ENCODE data around the gene ANKRD53. TPM values are rescaled to one million over a fixed set of nuclear protein-coding genes. Genes with fewer than 3 reads are reported as not detected.

ANKRD53 gene
- total RNA-seq, 2 experiments from 2014 or later: 0.24 TPM; not detected in 1

DNA sequence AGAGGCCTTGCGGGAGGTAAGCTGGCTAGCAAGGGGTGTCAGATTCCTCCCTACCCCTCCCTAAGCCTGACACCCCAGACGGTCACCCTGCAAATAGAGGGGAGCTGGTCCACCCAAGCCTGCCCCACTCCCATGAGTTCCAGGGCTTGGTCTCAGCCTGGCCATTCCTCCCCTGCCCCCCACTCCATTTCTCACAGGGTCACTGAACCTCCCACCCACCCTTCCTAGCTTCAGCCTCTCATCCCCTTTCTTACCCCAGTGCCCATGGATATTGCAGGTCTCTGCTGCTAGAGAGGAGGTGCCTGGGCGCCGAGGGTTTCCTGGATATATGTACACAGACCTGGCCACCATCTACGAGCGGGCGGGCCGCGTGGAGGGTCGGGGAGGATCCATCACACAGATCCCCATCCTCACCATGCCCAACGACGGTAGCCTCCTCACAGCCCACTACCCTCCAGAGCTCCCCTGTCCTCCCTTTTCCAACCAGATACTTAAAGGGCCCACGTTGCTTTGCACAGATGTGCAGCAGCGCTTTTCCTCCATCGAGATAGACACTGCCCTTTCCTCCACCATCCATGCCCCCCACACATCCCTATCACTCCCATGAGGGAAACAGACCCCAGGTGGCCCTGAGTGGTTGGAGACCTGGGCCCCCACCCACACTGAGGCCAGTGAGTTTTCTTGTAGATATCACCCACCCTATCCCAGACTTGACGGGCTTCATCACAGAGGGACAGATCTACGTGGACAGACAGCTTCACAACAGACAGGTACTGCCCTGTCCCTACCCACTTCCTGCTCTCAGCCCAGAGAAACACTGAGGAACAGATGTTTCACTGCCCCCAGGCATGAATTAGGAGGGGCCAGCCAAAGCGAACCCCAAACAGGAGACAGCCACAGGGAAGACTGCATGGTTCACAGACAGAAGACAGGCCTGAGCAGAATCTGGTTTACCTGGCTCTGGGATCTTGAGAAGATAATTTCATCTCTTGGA is 15.2 kb upstream of the ANKRD53 start:
- H3K4me3 Mint-ChIP-seq: no peak overlapping the region
- intact Hi-C loops (cut with micrococcal nuclease): no loop called here
- peak; percentile 3 for DNase-seq

DNA sequence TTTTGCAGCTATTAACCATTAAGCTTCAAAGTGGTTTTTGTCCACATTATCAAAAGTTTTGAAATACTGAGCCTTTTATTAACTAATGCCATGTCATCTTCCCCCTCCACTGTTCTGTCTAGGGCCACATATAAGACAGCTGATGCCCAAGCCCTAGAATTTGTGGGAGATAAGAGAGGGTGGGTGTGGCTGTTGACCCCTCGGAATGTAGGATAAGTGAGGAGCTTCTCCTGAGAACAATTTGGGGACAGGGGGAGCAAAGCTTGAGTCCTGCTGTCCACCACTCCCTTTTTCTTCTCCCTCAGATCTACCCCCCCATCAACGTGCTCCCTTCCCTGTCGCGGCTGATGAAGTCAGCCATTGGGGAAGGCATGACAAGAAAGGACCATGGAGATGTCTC is 14.3 kb upstream of the ANKRD53 start:
- Mint-ChIP-seq H3K9me3 (no peaks in the 10 kb centered on the region), H3K27me3 (ENCODE audit: low read depth) (peaks cover 17% of the 10 kb centered on the region), H3K4me3 (no peak overlapping the region), H3K27ac (no peak overlapping the region), H3K4me1 (ENCODE audit: low read depth) (peaks cover 3% of the 10 kb centered on the region), H3K36me3 (ENCODE audit: low read depth) (no peaks in the 10 kb centered on the region)
- DNase-seq: peak; percentile 3
- intact Hi-C loops (cut with micrococcal nuclease): no loop called here
- CTCF ChIA-PET: interaction anchor here (0.8 to 4.5 kb wide), 14 partner anchors 10 to 194 kb away, joined by 3 to 58 read pairs (median 6); partner anchors contain the start of gene ANKRD53

More for the DNA sequence above, 15.2 kb upstream of the ANKRD53 start:
- Mint-ChIP-seq H3K9me3 (no peaks in the 10 kb centered on the region), H3K27me3 (ENCODE audit: low read depth) (peaks cover 17% of the 10 kb centered on the region), H3K27ac (no peak overlapping the region), H3K4me1 (ENCODE audit: low read depth) (peaks cover 5% of the 10 kb centered on the region), H3K36me3 (ENCODE audit: low read depth) (no peaks in the 10 kb centered on the region)
- CTCF ChIA-PET: interaction anchor here (1.0 to 4.5 kb wide), 11 partner anchors 10 to 193 kb away, joined by 3 to 58 read pairs (median 6); partner anchors contain the start of gene ANKRD53

DNA sequence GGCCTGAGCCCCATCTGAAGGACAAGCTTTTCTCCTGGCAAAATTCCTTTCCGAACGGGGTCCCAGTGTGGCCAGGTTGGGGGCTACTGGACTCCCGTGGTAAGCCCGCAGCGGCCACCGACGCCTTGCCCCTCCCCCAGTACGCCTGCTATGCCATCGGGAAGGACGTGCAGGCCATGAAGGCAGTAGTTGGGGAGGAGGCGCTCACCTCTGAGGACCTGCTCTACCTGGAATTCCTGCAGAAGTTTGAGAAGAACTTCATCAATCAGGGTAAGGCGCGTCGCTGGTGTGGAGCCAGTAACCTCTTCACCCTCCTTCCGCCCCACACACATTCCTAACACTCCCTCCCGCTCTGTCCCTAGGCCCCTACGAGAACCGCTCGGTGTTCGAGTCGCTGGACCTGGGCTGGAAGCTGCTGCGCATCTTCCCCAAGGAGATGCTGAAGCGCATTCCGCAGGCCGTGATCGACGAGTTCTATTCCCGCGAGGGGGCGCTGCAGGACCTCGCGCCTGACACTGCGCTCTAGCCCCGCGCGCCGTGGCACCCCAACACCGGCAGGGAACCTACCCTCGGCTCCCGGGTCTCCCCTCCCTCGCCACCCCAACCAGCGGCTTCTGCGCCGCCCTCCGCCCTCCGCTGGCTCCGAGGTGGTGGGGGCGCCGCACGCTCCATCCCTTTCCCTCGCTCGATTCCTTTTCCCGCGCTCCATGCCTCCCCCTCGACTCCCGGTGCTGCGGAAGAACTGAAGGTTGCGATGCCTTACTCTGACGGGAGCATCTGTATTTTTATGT is 13.6 kb upstream of the ANKRD53 start:
- intact Hi-C loops (cut with micrococcal nuclease): loop anchor here (1.0 kb wide), 3 partner anchors 13 to 37 kb away; no protein-coding TSS in a partner anchor

DNA sequence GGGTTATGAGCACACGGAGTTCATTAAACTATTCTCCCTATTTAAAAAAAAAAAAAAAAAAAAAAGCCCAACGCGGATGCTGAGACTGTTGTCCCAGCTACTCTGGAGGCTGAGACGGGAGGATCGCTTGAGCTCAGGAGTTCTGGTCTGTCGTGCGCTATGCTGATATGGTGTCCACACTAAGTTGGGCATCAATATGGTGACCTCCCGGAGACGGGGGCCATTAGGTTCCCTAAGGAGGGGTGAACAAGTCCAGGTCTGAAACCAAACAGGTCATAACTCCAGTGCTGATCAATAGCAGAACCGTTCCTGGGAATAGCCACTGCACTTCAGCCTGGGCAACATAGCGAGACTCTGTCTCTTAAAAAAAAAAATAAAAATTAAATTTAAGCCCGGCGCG is 12.9 kb upstream of the ANKRD53 start:
- no peaks in the 10 kb centered on the region for H3K36me3 Mint-ChIP-seq (ENCODE audit: low read depth)
- peak overlapping the region; percentile 81 for H3K4me3 Mint-ChIP-seq
- DNase-seq: peak; percentile 3
- intact Hi-C loops (cut with micrococcal nuclease): loop anchor here (1.0 kb wide), 3 partner anchors 12 to 36 kb away; no protein-coding TSS in a partner anchor
- H3K27me3 Mint-ChIP-seq (ENCODE audit: low read depth): peaks cover 17% of the 10 kb centered on the region
- no peaks in the 10 kb centered on the region for H3K9me3 Mint-ChIP-seq
- H3K4me1 Mint-ChIP-seq (ENCODE audit: low read depth): peaks cover 3% of the 10 kb centered on the region
- no peak overlapping the region for H3K27ac Mint-ChIP-seq
- CTCF ChIA-PET: interaction anchor here (0.7 to 4.5 kb wide), 11 partner anchors 10 to 656 kb away, joined by 3 to 58 read pairs (median 5); partner anchors contain the start of gene ANKRD53

More for the DNA sequence above, 13.6 kb upstream of the ANKRD53 start:
- peaks cover 3% of the 10 kb centered on the region for H3K4me1 Mint-ChIP-seq (ENCODE audit: low read depth)
- H3K27ac Mint-ChIP-seq: no peak overlapping the region
- CTCF ChIA-PET: interaction anchor here (0.8 to 4.5 kb wide), 18 partner anchors 10 to 655 kb away, joined by 3 to 58 read pairs (median 5); partner anchors contain the start of gene ANKRD53
- H3K36me3 Mint-ChIP-seq (ENCODE audit: low read depth): no peaks in the 10 kb centered on the region
- peak; percentile 86 for DNase-seq
- H3K27me3 Mint-ChIP-seq (ENCODE audit: low read depth): peaks cover 17% of the 10 kb centered on the region
- peak overlapping the region; percentile 81 for H3K4me3 Mint-ChIP-seq
- H3K9me3 Mint-ChIP-seq: no peaks in the 10 kb centered on the region

DNA sequence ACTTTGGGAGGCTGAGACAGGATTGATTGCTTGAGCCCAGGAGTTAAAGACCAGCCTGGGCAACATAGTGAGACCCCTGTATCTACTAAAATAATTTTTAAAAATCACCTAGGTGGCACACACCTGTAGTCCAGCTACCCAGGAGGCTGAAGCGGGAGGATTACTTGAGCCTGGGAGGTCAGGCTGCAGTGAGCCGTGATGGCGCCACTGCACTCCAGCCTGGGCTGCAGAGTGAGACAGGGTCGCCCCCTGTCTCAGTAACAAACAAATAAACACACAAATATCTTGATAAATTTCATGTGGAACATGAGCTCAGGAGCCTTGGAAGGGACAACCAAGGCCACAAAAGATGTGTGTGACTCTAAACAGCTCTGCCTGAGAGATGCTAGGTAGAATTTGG is 11.7 kb upstream of the ANKRD53 start:
- Mint-ChIP-seq H3K27ac (no peak overlapping the region), H3K36me3 (ENCODE audit: low read depth) (no peaks in the 10 kb centered on the region), H3K27me3 (ENCODE audit: low read depth) (peaks cover 14% of the 10 kb centered on the region), H3K4me3 (no peak overlapping the region), H3K9me3 (no peaks in the 10 kb centered on the region), H3K4me1 (ENCODE audit: low read depth) (peaks cover 3% of the 10 kb centered on the region)
- DNase-seq: no peak
- CTCF ChIA-PET: interaction anchor here (0.6 to 4.5 kb wide), 10 partner anchors 12 to 430 kb away, joined by 3 to 58 read pairs (median 4); partner anchors contain the start of gene ANKRD53
- intact Hi-C loops (cut with micrococcal nuclease): no loop called here

DNA sequence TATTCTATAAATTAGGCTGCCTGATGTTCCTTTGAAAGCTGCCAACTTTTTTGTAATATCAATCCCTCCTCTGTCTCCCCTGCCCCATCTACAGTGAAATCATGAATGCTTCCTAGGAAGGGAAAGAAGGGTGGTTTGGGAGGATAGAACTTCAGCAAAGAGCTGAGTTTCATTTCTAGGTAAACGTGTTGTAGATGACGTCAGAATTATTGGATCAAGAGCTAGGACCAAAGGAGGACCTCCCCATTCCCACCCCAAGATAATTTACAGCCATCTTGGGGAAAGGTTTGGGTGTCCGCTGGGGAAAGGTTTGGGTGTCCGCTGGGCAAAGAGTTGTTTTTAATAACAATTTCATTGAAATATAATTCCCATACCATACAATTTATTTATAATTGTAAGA is 11.2 kb upstream of the ANKRD53 start:
- Mint-ChIP-seq H3K4me3 (no peak overlapping the region), H3K9me3 (no peaks in the 10 kb centered on the region), H3K4me1 (ENCODE audit: low read depth) (peaks cover 3% of the 10 kb centered on the region), H3K36me3 (ENCODE audit: low read depth) (no peaks in the 10 kb centered on the region), H3K27ac (no peak overlapping the region), H3K27me3 (ENCODE audit: low read depth) (peaks cover 14% of the 10 kb centered on the region)
- intact Hi-C loops (cut with micrococcal nuclease): no loop called here
- DNase-seq: no peak
- CTCF ChIA-PET: interaction anchor here (1.2 to 4.5 kb wide), 5 partner anchors 11 to 35 kb away, joined by 3 to 58 read pairs (median 8); partner anchors contain the start of gene ANKRD53

DNA sequence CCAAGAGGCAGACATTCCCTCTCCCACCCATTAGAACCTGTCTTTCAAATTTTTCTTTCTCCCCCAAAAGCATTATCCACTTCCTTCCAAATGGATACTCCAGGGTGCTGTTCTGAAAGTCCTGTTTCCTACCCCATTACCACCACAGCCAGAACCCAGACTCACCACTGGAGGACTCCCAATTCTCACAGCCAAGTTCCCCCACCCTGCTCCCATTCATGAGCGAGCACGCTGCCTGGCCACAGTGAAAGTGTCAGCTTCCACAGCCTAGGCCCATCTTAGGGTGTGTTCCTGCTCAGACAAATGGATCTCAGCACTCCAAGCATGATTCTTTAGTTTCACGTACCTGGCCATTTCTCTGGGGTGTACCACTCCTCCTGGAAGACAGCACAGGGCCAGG is 3.8 kb upstream of the ANKRD53 start:
- no peaks in the 10 kb centered on the region for H3K9me3 Mint-ChIP-seq
- CTCF ChIA-PET: interaction anchor here (0.7 to 3.0 kb wide), 6 partner anchors 10 to 26 kb away, joined by 3 to 14 read pairs (median 6); no protein-coding TSS in a partner anchor
- intact Hi-C loops (cut with micrococcal nuclease): no loop called here
- no peak overlapping the region for H3K27ac Mint-ChIP-seq
- DNase-seq: no peak
- peaks cover 2% of the 10 kb centered on the region for H3K36me3 Mint-ChIP-seq (ENCODE audit: low read depth)
- no peaks in the 10 kb centered on the region for H3K27me3 Mint-ChIP-seq (ENCODE audit: low read depth)
- peaks cover 13% of the 10 kb centered on the region for H3K4me1 Mint-ChIP-seq (ENCODE audit: low read depth)
- no peak overlapping the region for H3K4me3 Mint-ChIP-seq

DNA sequence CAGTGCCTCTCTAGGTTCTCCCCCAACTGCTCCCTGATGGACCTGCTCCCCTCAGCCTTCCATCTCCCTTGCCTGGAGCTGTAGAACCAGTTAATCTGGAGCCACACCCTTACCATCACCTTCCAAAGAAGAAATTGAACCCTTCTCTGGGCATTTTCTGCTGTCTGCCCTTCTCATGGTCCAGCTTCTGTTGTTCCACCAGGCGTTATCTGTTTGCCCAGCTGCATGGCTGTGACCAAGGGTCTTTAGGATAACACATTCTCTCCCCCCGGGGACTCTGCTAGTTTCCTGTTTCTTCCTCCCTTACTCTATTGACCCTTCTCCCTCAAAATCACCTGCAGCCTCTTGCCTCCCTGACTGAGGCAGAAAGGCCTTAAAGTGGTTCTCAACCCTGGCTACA is 3.2 kb upstream of the ANKRD53 start:
- CTCF ChIA-PET: interaction anchor here (0.7 to 3.0 kb wide), 6 partner anchors 9 to 22 kb away, joined by 3 to 14 read pairs (median 4); no protein-coding TSS in a partner anchor
- H3K4me3 Mint-ChIP-seq: no peak overlapping the region
- peaks cover 2% of the 10 kb centered on the region for H3K36me3 Mint-ChIP-seq (ENCODE audit: low read depth)
- no peaks in the 10 kb centered on the region for H3K27me3 Mint-ChIP-seq (ENCODE audit: low read depth)
- H3K27ac Mint-ChIP-seq: no peak overlapping the region
- no peak for DNase-seq
- H3K9me3 Mint-ChIP-seq: no peaks in the 10 kb centered on the region
- peaks cover 13% of the 10 kb centered on the region for H3K4me1 Mint-ChIP-seq (ENCODE audit: low read depth)
- intact Hi-C loops (cut with micrococcal nuclease): no loop called here

DNA sequence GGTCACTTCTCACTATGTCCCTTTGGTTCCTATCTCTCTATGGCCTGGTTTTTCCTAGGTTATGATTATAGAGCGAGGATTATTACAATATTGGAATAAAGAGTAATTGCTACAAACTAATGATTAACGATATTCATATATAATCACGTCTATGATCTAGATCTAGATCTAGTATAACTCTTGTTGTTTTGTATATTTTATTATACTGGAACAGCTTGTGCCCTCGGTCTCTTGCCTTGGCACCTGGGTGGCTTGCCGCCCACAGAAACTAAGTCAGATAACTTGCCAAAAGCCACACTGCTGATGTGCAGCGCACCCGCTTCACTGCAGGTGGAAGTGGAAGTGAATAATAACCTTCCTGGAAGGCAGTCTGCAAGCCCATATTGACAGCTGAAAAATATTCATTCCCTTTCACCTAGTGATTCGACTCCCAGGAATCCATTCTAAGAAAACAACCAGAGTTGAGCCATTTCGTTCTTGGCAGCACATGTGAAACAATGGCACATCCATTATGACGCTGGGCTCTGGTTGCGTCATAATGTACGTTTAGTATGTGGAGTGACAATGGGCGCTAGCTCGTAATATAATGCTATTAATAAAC is 725 bp upstream of the ANKRD53 start:
- peak; percentile 63 for DNase-seq
- CTCF ChIA-PET: interaction anchor here (1.0 to 2.4 kb wide), 5 partner anchors 12 to 121 kb away, joined by 3 to 27 read pairs (median 5); no protein-coding TSS in a partner anchor

DNA sequence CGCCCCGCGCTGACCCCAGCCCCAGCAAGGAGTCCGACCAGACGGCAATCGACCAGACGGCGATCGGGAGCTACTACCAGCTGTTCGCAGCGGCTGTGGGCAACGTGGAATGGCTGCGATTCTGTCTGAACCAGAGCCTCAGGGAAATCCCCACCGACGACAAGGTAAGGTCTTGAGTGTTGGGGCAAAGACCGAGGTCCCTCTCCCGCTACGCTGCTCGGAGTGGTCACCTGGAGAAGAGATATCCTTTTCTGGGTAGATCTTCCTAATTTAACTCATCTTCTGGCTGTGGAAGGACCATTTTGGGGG is 704 bp downstream of the ANKRD53 start:
- Mint-ChIP-seq H3K27ac (no peak overlapping the region), H3K4me1 (ENCODE audit: low read depth) (peaks cover 13% of the 10 kb centered on the region), H3K9me3 (no peaks in the 10 kb centered on the region), H3K36me3 (ENCODE audit: low read depth) (peaks cover 2% of the 10 kb centered on the region), H3K27me3 (ENCODE audit: low read depth) (no peaks in the 10 kb centered on the region), H3K4me3 (no peak overlapping the region)
- peak; percentile 2 for DNase-seq
- intact Hi-C loops (cut with micrococcal nuclease): loop anchor here (2.0 kb wide), 1 partner anchor 32 kb away; no protein-coding TSS in a partner anchor
- CTCF ChIA-PET: interaction anchor here (2.4 kb wide), 1 partner anchor 14 kb away, joined by 27 read pairs; no protein-coding TSS in a partner anchor

More for the DNA sequence above, 725 bp upstream of the ANKRD53 start:
- Mint-ChIP-seq H3K4me1 (ENCODE audit: low read depth) (peaks cover 13% of the 10 kb centered on the region), H3K9me3 (no peaks in the 10 kb centered on the region), H3K27ac (no peak overlapping the region), H3K27me3 (ENCODE audit: low read depth) (no peaks in the 10 kb centered on the region), H3K4me3 (peak overlapping the region; percentile 72), H3K36me3 (ENCODE audit: low read depth) (peaks cover 2% of the 10 kb centered on the region)
- intact Hi-C loops (cut with micrococcal nuclease): loop anchor here (1.0 to 2.0 kb wide), 5 partner anchors 8 to 250 kb away; partner anchors contain the start of gene PAIP2B

DNA sequence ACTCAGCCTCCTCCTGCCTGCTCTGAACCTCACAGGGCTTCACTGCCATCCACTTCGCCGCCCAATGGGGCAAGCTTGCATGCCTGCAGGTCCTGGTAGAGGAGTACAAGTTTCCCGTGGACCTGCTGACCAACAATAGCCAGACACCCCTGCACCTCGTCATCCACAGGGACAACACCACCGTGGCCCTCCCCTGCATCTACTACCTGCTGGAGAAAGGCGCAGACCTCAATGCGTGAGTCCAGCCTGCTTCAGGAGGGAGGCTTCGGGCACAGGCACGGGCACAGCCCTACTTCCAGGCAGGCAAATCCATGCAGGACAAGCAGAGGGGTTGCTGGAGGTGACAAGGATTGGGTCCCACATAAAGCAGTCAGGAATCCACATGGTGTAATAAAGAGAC is 1.2 kb downstream of the ANKRD53 start:
- H3K9me3 Mint-ChIP-seq: no peaks in the 10 kb centered on the region
- intact Hi-C loops (cut with micrococcal nuclease): loop anchor here (2.0 kb wide), 1 partner anchor 33 kb away; no protein-coding TSS in a partner anchor
- peaks cover 2% of the 10 kb centered on the region for H3K36me3 Mint-ChIP-seq (ENCODE audit: low read depth)
- H3K4me3 Mint-ChIP-seq: no peak overlapping the region
- DNase-seq: peak; percentile 3
- H3K27ac Mint-ChIP-seq: no peak overlapping the region
- CTCF ChIA-PET: interaction anchor here (1.1 to 2.4 kb wide), 2 partner anchors 14 to 15 kb away, joined by 6 to 27 read pairs; no protein-coding TSS in a partner anchor
- H3K27me3 Mint-ChIP-seq (ENCODE audit: low read depth): no peaks in the 10 kb centered on the region
- peaks cover 17% of the 10 kb centered on the region for H3K4me1 Mint-ChIP-seq (ENCODE audit: low read depth)

Data from activated naive CD4-positive, alpha-beta T cell treated with anti-CD3 and anti-CD28 coated beads for 36 hours (primary cell).